Astrocyte (in vitro differentiated cells and primary cell): ENCODE results near the gene NT5C1A. TPM values are rescaled to one million over a fixed set of nuclear protein-coding genes. Genes with fewer than 3 reads are reported as not detected.

ENCODE experiments used
- DNase-seq: peaks from one replicate; pipeline ENCODE4 v3.0.0-alpha.2; 2010; ENCODE audit warnings: low read depth
- FAIRE-seq: peaks from 2 replicates; lab custom pipeline; 2011; peaks lifted over from hg19 to GRCh38; lab: Jason Lieb, UNC
- H2AFZ ChIP-seq: 2 replicates; pipeline ENCODE4 v1.6.0; 2012; ENCODE audit warnings: low read depth, low read length, inconsistent platforms
- H3K27ac ChIP-seq: 2 replicates; pipeline ENCODE4 v1.5.1; 2011; ENCODE audit warnings: low read depth, low read length, inconsistent platforms
- H3K27me3 ChIP-seq: 2 replicates; pipeline ENCODE4 v1.6.0; 2011; ENCODE audit warnings: low read length, inconsistent platforms; ENCODE audit not compliant: insufficient read depth
- H3K36me3 ChIP-seq: 2 replicates; pipeline ENCODE4 v1.5.1; 2011; ENCODE audit warnings: low read length, inconsistent platforms; ENCODE audit not compliant: insufficient read depth
- H3K4me1 ChIP-seq: 2 replicates; pipeline ENCODE4 v1.5.1; 2011; ENCODE audit warnings: low read length, inconsistent platforms; ENCODE audit not compliant: insufficient read depth
- H3K4me2 ChIP-seq: 2 replicates; pipeline ENCODE4 v1.6.0; 2012; ENCODE audit warnings: low read length, inconsistent platforms
- H3K4me3 ChIP-seq: 2 replicates; pipeline ENCODE4 v1.5.1; 2011; ENCODE audit warnings: low read depth, mild to moderate bottlenecking, low read length, inconsistent platforms; ENCODE audit not compliant: insufficient read depth
- H3K79me2 ChIP-seq: 2 replicates; pipeline ENCODE4 v1.6.0; 2012; ENCODE audit warnings: mild to moderate bottlenecking, low read length, inconsistent platforms; ENCODE audit not compliant: insufficient read depth
- H3K9ac ChIP-seq: 2 replicates; pipeline ENCODE4 v1.6.0; 2012; ENCODE audit warnings: mild to moderate bottlenecking, low read length, inconsistent platforms
- H3K9me3 ChIP-seq: 2 replicates; pipeline ENCODE4 v1.5.1; 2012; ENCODE audit warnings: low read depth, mild to moderate bottlenecking, low read length, inconsistent platforms; ENCODE audit not compliant: insufficient read depth
- H4K20me1 ChIP-seq: 2 replicates; pipeline ENCODE4 v1.6.0; 2012; ENCODE audit warnings: low read length, inconsistent platforms; ENCODE audit not compliant: insufficient read depth
- H3K27ac Mint-ChIP-seq: one replicate; pipeline ENCODE4 v1.8.0; 2021; ENCODE audit warnings: mild to moderate bottlenecking, mixed read lengths; ENCODE audit not compliant: unreplicated experiment
- H3K27me3 Mint-ChIP-seq: one replicate; pipeline ENCODE4 v1.8.0; 2021; ENCODE audit warnings: low read depth, mixed read lengths; ENCODE audit not compliant: unreplicated experiment
- H3K36me3 Mint-ChIP-seq: one replicate; pipeline ENCODE4 v1.8.0; 2021; ENCODE audit warnings: low read depth, mixed read lengths; ENCODE audit not compliant: unreplicated experiment
- H3K4me1 Mint-ChIP-seq: one replicate; pipeline ENCODE4 v1.8.0; 2021; ENCODE audit warnings: low read depth, mixed read lengths; ENCODE audit not compliant: unreplicated experiment
- H3K4me3 Mint-ChIP-seq: one replicate; pipeline ENCODE4 v1.8.0; 2021; ENCODE audit warnings: mild to moderate bottlenecking, moderate library complexity, mixed read lengths; ENCODE audit not compliant: unreplicated experiment
- H3K9me3 Mint-ChIP-seq: one replicate; pipeline ENCODE4 v1.8.0; 2021; ENCODE audit warnings: mild to moderate bottlenecking, mixed read lengths; ENCODE audit not compliant: unreplicated experiment
- CTCF ChIP-seq: IDR thresholded peaks from 2 replicates; pipeline ENCODE4 v1.5.1; 2011; ENCODE audit warnings: low read depth, mild to moderate bottlenecking, inconsistent platforms, low read length, moderate library complexity; ENCODE audit not compliant: insufficient read depth
- EZH2 ChIP-seq: IDR thresholded peaks from 2 replicates; pipeline ENCODE4 v1.6.1; 2012; ENCODE audit warnings: mild to moderate bottlenecking, low read length, inconsistent platforms; ENCODE audit not compliant: insufficient read depth
- total RNA-seq: library from RNA; stranded (reverse); gene quantifications from 2 replicates; pipeline ENCODE4 v1.2.1, GENCODE V29; 2021

The NT5C1A gene
- total RNA-seq, 1 donor from 2014 or later, result 0.20 TPM

GRCh38 chr1:39659110-39659509, 12.8 kb downstream of the NT5C1A start:
- no peak for FAIRE-seq
- H3K36me3 ChIP-seq, result no peaks in the 10 kb centered on the region
- H4K20me1 ChIP-seq, result no peaks in the 10 kb centered on the region
- H3K79me2 ChIP-seq, result no peaks in the 10 kb centered on the region
- no peaks in the 10 kb centered on the region for H3K4me1 ChIP-seq
- no peak overlapping the region for H3K4me2 ChIP-seq
- Mint-ChIP-seq H3K36me3 (no peaks in the 10 kb centered on the region), H3K4me1 (peaks cover 8% of the 10 kb centered on the region), H3K27me3 (peaks cover 85% of the 10 kb centered on the region), H3K27ac (no peak overlapping the region), H3K4me3 (no peak overlapping the region), H3K9me3 (peaks cover 3% of the 10 kb centered on the region)
- H2AFZ ChIP-seq, result no peak overlapping the region
- H3K9me3 ChIP-seq, result no peaks in the 10 kb centered on the region
- no peak for DNase-seq
- H3K27ac ChIP-seq, result no peak overlapping the region
- TF ChIP-seq CTCF (no peak), EZH2 (no peak)
- peaks cover 25% of the 10 kb centered on the region for H3K27me3 ChIP-seq
- H3K9ac ChIP-seq, result no peak overlapping the region
- H3K4me3 ChIP-seq, result no peak overlapping the region

GRCh38 chr1:39657923-39658485, 13.9 kb downstream of the NT5C1A start:
- FAIRE-seq (no peak), DNase-seq (peak; percentile 24)
- H3K27me3 Mint-ChIP-seq, result peaks cover 85% of the 10 kb centered on the region
- H3K4me1 ChIP-seq, result no peaks in the 10 kb centered on the region
- TF ChIP-seq CTCF, result peak; percentile 79
- no peak for TF ChIP-seq EZH2
- H3K27ac ChIP-seq, result no peak overlapping the region
- H3K36me3 ChIP-seq, result no peaks in the 10 kb centered on the region
- H4K20me1 ChIP-seq, result no peaks in the 10 kb centered on the region
- no peaks in the 10 kb centered on the region for H3K36me3 Mint-ChIP-seq
- peaks cover 3% of the 10 kb centered on the region for H3K9me3 Mint-ChIP-seq
- H3K79me2 ChIP-seq, result no peaks in the 10 kb centered on the region
- no peak overlapping the region for H3K9ac ChIP-seq
- peak overlapping the region; percentile 49 for H2AFZ ChIP-seq
- no peak overlapping the region for H3K4me3 Mint-ChIP-seq
- H3K4me2 ChIP-seq, result no peak overlapping the region
- no peaks in the 10 kb centered on the region for H3K9me3 ChIP-seq
- peaks cover 8% of the 10 kb centered on the region for H3K4me1 Mint-ChIP-seq
- H3K27me3 ChIP-seq, result peaks cover 30% of the 10 kb centered on the region
- H3K27ac Mint-ChIP-seq, result no peak overlapping the region
- no peak overlapping the region for H3K4me3 ChIP-seq

- FAIRE-seq (no peak), DNase-seq (no peak)
- H3K27me3 Mint-ChIP-seq, result peaks cover 84% of the 10 kb centered on the region
- H3K9me3 Mint-ChIP-seq, result peaks cover 3% of the 10 kb centered on the region
- no peak overlapping the region for H3K27ac ChIP-seq
- no peak overlapping the region for H3K4me3 ChIP-seq
- no peak overlapping the region for H3K9ac ChIP-seq
- peaks cover 25% of the 10 kb centered on the region for H3K27me3 ChIP-seq
- H4K20me1 ChIP-seq, result no peaks in the 10 kb centered on the region
- H3K4me2 ChIP-seq, result no peak overlapping the region
- H3K4me1 Mint-ChIP-seq, result peaks cover 8% of the 10 kb centered on the region
- no peaks in the 10 kb centered on the region for H3K79me2 ChIP-seq
- no peaks in the 10 kb centered on the region for H3K4me1 ChIP-seq
- H3K27ac Mint-ChIP-seq, result no peak overlapping the region
- H3K4me3 Mint-ChIP-seq, result no peak overlapping the region
- H3K9me3 ChIP-seq, result no peaks in the 10 kb centered on the region
- no peaks in the 10 kb centered on the region for H3K36me3 Mint-ChIP-seq
- H3K36me3 ChIP-seq, result no peaks in the 10 kb centered on the region
- TF ChIP-seq CTCF (no peak), EZH2 (no peak)
- H2AFZ ChIP-seq, result no peak overlapping the region
Observed at GRCh38 chr1:39657402-39657801, 14.5 kb downstream of the NT5C1A start.
